ENCODE measurements around the gene PAPSS1. TPM values are rescaled to one million over a fixed set of nuclear protein-coding genes. Genes with fewer than 3 reads are reported as not detected.

The PAPSS1 gene
- total RNA-seq, 1 donor from 2014 or later: 68.2 TPM

DNA sequence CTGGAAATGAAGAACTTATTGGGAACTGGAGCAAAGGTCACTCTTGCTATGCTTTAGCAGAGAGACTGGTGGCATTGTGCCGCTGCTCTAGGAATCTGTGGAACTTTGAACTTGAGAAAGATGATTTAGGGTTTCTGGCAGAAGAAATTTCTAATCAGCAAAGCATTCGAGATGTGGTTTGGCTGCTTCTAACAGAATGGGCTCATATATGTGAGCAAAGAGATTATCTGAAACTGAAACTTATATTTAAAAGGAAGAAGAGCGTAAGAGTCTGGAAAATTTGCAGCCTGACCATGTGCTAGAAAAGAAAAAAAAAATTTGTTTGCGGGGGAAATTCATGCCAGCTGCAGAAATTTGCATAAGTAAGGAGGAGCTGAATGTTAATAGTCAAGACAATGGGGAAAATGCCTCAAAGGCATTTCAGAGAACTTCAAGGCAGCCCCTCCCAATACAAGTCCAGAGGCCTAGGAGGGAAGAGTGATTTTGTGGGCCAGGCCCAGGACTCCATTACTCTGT is 35.9 kb upstream of the PAPSS1 start:
- intact Hi-C loops (cut with DNase I): loop anchor here (5.0 kb wide), 1 partner anchor 156 kb away; no protein-coding TSS in a partner anchor
- Histone ChIP-seq H3K27me3 (ENCODE audit: low read depth) (no peaks in the 10 kb centered on the region), H3K9me3 (no peaks in the 10 kb centered on the region), H3K36me3 (no peaks in the 10 kb centered on the region), H3K4me1 (no peaks in the 10 kb centered on the region), H3K27ac (no peak overlapping the region), H3K4me3 (no peak overlapping the region)
- TF ChIP-seq, protein P1, sequence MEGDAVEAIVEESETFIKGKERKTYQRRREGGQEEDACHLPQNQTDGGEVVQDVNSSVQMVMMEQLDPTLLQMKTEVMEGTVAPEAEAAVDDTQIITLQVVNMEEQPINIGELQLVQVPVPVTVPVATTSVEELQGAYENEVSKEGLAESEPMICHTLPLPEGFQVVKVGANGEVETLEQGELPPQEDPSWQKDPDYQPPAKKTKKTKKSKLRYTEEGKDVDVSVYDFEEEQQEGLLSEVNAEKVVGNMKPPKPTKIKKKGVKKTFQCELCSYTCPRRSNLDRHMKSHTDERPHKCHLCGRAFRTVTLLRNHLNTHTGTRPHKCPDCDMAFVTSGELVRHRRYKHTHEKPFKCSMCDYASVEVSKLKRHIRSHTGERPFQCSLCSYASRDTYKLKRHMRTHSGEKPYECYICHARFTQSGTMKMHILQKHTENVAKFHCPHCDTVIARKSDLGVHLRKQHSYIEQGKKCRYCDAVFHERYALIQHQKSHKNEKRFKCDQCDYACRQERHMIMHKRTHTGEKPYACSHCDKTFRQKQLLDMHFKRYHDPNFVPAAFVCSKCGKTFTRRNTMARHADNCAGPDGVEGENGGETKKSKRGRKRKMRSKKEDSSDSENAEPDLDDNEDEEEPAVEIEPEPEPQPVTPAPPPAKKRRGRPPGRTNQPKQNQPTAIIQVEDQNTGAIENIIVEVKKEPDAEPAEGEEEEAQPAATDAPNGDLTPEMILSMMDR (IDR thresholded peaks at IDR 0.05): no peak
- DNase-seq (no peak), ATAC-seq (peak in 1 of 2 donors; percentile 19)

GRCh38 chr4:107751670-107752069 is 31.6 kb upstream of the PAPSS1 start:
- no peak overlapping the region for H3K4me3 ChIP-seq
- no peaks in the 10 kb centered on the region for H3K36me3 ChIP-seq
- no peaks in the 10 kb centered on the region for H3K9me3 ChIP-seq
- TF ChIP-seq, protein P1 (IDR thresholded peaks at IDR 0.05): no peak
- H3K4me1 ChIP-seq: no peaks in the 10 kb centered on the region
- no peak overlapping the region for H3K27ac ChIP-seq
- H3K27me3 ChIP-seq (ENCODE audit: low read depth): no peaks in the 10 kb centered on the region
- DNase-seq (no peak), ATAC-seq (no peak)
- intact Hi-C loops (cut with DNase I): no loop called here

- TF ChIP-seq, protein P1 (IDR thresholded peaks at IDR 0.05): no peak
- ATAC-seq: peak; percentile 72 to 77
- intact Hi-C loops (cut with DNase I): no loop called here
Measured at GRCh38 chr4:107747748-107748486, 27.9 kb upstream of the PAPSS1 start.

GRCh38 chr4:107746161-107746560 is 26.1 kb upstream of the PAPSS1 start:
- Histone ChIP-seq H3K4me1 (no peaks in the 10 kb centered on the region), H3K9me3 (no peaks in the 10 kb centered on the region), H3K27me3 (ENCODE audit: low read depth) (no peaks in the 10 kb centered on the region), H3K36me3 (no peaks in the 10 kb centered on the region), H3K4me3 (no peak overlapping the region), H3K27ac (no peak overlapping the region)
- DNase-seq (no peak), ATAC-seq (no peak)
- intact Hi-C loops (cut with DNase I): no loop called here
- TF ChIP-seq, protein P1 (IDR thresholded peaks at IDR 0.05): no peak

More at GRCh38 chr4:107747748-107748486, 27.9 kb upstream of the PAPSS1 start:
- Histone ChIP-seq H3K4me3 (no peak overlapping the region), H3K27ac (no peak overlapping the region), H3K9me3 (no peaks in the 10 kb centered on the region), H3K4me1 (no peaks in the 10 kb centered on the region), H3K36me3 (no peaks in the 10 kb centered on the region), H3K27me3 (ENCODE audit: low read depth) (no peaks in the 10 kb centered on the region)
- no peak for DNase-seq

GRCh38 chr4:107744532-107744931 is 24.5 kb upstream of the PAPSS1 start:
- Histone ChIP-seq H3K36me3 (no peaks in the 10 kb centered on the region), H3K27me3 (ENCODE audit: low read depth) (no peaks in the 10 kb centered on the region), H3K9me3 (no peaks in the 10 kb centered on the region), H3K4me3 (no peak overlapping the region), H3K27ac (no peak overlapping the region), H3K4me1 (peaks cover 7% of the 10 kb centered on the region)
- intact Hi-C loops (cut with DNase I): no loop called here
- TF ChIP-seq, protein P1 (IDR thresholded peaks at IDR 0.05): no peak
- ATAC-seq: no peak
- DNase-seq: no peak
